ENCODE data around the gene XIST.
"Not testable (repeated sequence)": the region's sequence is repeated elsewhere in the genome, so short reads cannot be mapped to it uniquely, and the experiment has no call there.

Gene XIST

GRCh38 chrX:73840120-73840924, 12.2 kb downstream of the XIST start:
- DNase-seq (ENCODE audit: low read depth in 1 of 2, low spot score in 1 of 2): no peak

GRCh38 chrX:73839152-73839551, 13.4 kb downstream of the XIST start:
- no peak for DNase-seq (ENCODE audit: low read depth in 1 of 2, low spot score in 1 of 2)

GRCh38 chrX:73838123-73838522, 14.4 kb downstream of the XIST start:
- no peak for DNase-seq (ENCODE audit: low read depth in 1 of 2, low spot score in 1 of 2)

GRCh38 chrX:73836956-73837477, 15.5 kb downstream of the XIST start:
- DNase-seq (ENCODE audit: low read depth in 1 of 2, low spot score in 1 of 2): no peak

- no peak for DNase-seq (ENCODE audit: low read depth in 1 of 2, low spot score in 1 of 2)
Measured at GRCh38 chrX:73834219-73834618, 18.3 kb downstream of the XIST start.

- DNase-seq (ENCODE audit: low read depth in 1 of 2, low spot score in 1 of 2): no peak
Measured at GRCh38 chrX:73832319-73832718, 20.2 kb downstream of the XIST start.

GRCh38 chrX:73831500-73831899, 21.0 kb downstream of the XIST start:
- DNase-seq (ENCODE audit: low read depth in 1 of 2, low spot score in 1 of 2): no peak

GRCh38 chrX:73830489-73831414, 21.8 kb downstream of the XIST start:
- no peak for DNase-seq (ENCODE audit: low read depth in 1 of 2, low spot score in 1 of 2)

- no peak for DNase-seq (ENCODE audit: low read depth in 1 of 2, low spot score in 1 of 2)
Measured at GRCh38 chrX:73829890-73830466, 22.5 kb downstream of the XIST start.

- no peak for DNase-seq (ENCODE audit: low read depth in 1 of 2, low spot score in 1 of 2)
Measured at GRCh38 chrX:73828080-73828720, 24.3 kb downstream of the XIST start.

GRCh38 chrX:73827406-73827805, 25.1 kb downstream of the XIST start:
- DNase-seq (ENCODE audit: low read depth in 1 of 2, low spot score in 1 of 2): no peak

GRCh38 chrX:73826996-73827395, 25.5 kb downstream of the XIST start:
- DNase-seq (ENCODE audit: low read depth in 1 of 2, low spot score in 1 of 2): no peak

- no peak for DNase-seq (ENCODE audit: low read depth in 1 of 2, low spot score in 1 of 2)
Measured at GRCh38 chrX:73825569-73825968, 26.9 kb downstream of the XIST start.

GRCh38 chrX:73823473-73824004, 29.0 kb downstream of the XIST start:
- no peak for DNase-seq (ENCODE audit: low read depth in 1 of 2, low spot score in 1 of 2)

GRCh38 chrX:73822775-73823174, 29.7 kb downstream of the XIST start:
- no peak for DNase-seq (ENCODE audit: low read depth in 1 of 2, low spot score in 1 of 2)

- no peak for DNase-seq (ENCODE audit: low read depth in 1 of 2, low spot score in 1 of 2)
Measured at GRCh38 chrX:73821921-73822559, 30.5 kb downstream of the XIST start.

GRCh38 chrX:73819864-73820558, 32.5 kb downstream of the XIST start:
- DNase-seq (ENCODE audit: low read depth in 1 of 2, low spot score in 1 of 2): not testable (repeated sequence)

GRCh38 chrX:73818200-73819116, 34.1 kb downstream of the XIST start:
- DNase-seq (ENCODE audit: low read depth in 1 of 2, low spot score in 1 of 2): no peak

All from stimulated activated CD4-positive, alpha-beta T cell treated with anti-CD3 and anti-CD28 coated beads, Interleukin-15, amount 100 ng/mL, for 1 hour (primary cell).